ENCODE measurements around the gene CD47.

The CD47 gene

GRCh38 chr3:108046247-108046646, 44.6 kb downstream of the CD47 start:
- DNase-seq: no peak

GRCh38 chr3:108044699-108045098, 46.1 kb downstream of the CD47 start:
- no peak for DNase-seq

- no peak for DNase-seq
Observed at GRCh38 chr3:108042300-108042699, 48.5 kb downstream of the CD47 start.

- no peak for DNase-seq
Observed at GRCh38 chr3:108041253-108041652, 49.6 kb downstream of the CD47 start.

DNA sequence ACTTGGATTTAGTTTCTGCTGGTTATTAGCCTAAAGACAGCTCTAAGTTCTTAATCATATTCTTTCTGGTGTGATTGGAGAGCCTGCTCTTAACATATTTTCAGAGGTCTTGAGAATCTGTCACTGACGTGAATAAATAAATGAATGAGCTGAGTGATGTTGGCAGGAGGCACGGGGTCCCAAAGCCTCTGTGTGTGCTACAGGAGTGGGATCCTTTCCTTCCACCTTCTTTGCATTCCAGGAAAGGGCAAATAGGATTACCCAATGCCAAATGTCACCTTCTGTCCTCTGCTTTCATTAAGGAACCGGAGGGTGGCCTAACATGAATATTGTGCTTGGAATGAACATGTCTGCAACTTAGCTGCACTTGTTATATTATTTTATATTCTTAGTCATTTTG, 53.1 kb downstream of the CD47 start:
- DNase-seq: no peak

GRCh38 chr3:108036984-108037741, 53.7 kb downstream of the CD47 start:
- no peak for DNase-seq

DNA sequence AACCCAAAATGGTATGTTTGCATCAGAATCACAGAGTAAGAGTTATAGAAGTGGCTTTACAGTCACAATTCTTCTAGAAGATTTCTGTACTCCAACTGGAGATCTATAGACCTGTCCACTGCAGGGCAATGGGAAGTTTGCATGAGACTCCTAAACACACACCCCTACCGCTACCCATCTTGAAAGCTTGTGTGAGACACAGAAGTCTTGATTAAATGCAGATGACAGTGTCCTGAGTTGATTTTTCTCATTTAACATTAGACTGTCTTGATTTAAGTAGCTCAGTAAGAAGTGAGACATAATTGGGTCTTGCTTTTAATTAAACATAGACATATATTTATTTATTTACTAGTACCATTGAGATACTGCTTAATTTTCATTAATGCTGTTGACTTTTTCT, 54.4 kb downstream of the CD47 start:
- no peak for DNase-seq

GRCh38 chr3:108035751-108036150, 55.1 kb downstream of the CD47 start:
- no peak for DNase-seq

- DNase-seq: no peak
Observed at GRCh38 chr3:108031895-108032294, 58.9 kb downstream of the CD47 start.

DNA sequence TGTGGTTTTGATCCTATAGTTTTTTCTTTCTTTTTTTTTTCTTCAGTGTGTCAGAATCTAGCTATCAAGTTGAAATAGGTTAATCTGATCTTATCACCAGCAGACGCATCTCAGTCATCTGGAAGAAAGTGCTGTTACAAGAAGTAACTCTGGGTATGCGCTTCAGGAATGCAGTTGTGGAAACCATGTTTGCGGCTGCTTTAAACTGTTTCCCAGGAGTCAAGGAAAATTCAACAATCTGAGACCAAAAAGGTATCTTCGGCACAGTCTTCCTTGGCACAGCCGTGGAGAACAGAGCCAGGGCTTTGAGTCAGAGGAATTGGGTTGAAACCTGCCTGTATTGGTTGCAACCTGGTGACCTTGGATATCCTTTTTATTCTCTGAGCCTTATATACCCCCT, 59.9 kb downstream of the CD47 start:
- no peak for DNase-seq

DNA sequence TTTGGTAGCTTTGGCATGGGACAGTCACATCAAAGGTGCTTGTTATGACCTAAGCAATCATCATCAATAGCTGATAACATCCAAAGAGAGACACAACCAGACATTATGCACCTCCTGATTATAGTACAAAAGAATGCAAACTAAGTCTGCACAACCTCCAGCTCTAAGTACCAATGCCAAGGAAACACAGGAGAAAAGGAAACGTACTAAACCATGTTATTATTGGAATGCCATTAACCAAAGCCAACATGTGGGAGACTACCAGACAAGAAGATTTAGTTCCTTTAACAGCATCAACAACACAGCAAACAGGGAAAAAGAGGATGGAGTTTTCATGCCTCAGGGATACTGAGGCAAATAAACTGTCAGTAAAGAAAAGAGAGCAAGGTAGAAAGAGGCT, 61.4 kb downstream of the CD47 start:
- no peak for DNase-seq

DNA sequence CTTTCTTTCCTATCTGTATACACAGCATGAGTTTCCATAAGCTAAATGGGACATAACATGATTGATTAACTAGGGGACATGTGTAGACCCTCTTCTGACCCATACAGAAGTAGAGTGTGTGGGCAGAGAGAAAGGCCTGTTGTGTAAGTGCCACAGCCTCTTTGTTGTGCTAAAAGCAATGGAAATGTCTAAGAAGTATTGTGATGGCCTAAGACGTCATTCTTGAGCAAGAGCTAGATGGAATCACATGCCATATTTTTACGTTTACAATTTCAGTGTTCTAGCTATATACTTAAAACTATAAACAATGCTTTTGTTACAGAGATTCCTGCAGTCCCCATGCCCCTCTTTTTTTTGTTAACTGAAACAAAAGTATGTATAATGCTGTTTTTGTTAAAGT, 61.9 kb downstream of the CD47 start:
- no peak for DNase-seq

- no peak for DNase-seq
Observed at GRCh38 chr3:108025177-108025576, 65.7 kb downstream of the CD47 start.

GRCh38 chr3:108024146-108024850, 66.5 kb downstream of the CD47 start:
- DNase-seq: no peak

DNA sequence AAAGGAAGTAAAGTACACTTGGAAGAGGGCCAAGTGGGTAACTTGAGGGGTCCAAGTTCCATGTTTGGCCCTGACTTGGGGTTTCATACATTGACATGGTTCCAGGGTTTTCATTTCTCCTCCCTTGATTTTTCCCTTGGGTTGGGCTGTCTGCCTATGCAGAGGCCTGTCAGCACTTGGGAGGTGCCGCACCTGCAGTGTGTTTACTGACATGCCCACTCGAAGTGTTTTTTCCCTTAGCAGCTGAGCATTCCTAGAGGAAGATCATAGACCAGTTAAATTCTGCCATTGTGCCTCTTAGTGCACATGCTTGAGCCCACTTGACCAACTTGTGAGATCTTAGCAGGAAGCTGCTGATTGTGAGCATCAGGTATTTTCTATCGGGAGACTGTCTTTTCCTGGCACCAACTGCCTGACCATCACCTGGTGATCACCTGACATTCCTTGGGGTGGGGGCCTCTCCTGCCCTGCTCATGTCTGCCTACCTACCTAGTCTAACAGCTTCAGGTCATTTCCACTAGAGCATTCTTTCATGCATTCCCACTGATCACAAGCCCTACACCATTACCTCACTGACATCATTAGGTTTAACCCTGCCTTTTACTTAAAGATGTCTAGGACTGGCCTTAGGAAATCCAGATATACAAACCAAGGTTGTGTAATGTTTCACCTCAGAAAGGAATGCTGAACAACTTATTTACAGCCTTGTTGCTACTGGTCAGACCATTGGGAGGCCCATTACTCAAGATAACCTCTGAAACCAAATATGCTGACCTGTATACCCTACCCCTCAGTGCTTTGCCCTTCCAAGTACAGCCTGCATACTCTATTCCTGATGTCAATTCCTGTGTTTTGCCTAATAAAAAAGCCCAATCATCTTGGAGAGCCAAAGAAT, 68.3 kb downstream of the CD47 start:
- DNase-seq: no peak

DNA sequence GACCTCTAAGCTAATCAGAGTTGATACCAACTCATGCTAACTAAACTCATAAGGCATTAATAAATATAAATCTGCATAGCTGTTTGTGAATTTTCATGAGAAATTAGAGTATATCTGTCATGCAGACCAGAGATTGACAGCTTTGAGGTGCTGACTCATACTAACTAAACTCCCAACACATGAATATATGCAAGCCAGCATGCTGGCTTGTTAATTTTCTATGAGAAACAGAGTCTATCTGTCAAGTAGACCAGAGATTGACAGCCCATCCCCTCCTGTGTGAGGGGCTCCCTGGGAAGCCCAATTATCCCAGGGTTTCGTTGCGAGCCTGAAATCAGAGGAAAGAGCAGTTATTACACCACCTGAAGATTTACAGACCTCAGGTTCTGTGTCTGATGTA, 69.3 kb downstream of the CD47 start:
- no peak for DNase-seq

DNA sequence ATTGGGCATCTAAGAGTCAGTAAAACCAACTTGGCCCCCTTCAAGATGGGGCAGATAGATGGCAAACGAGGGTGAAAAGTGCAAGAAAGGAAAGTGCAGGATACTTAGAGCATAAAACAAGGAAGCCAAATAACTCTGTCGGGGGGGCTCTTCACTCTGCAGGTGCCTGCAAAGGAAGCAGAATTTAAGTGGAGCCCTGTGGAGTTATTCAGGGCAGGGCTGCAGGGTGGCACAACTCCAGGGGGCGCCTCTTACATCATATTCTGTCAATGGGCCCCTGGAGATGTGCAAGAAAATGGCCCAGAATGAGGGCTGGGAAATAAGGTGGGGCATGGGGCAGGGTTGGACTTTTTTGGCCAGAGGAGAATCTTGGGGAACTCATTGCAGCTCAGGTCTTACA, 69.7 kb downstream of the CD47 start:
- DNase-seq: no peak

GRCh38 chr3:108018552-108018951, 72.3 kb downstream of the CD47 start:
- no peak for DNase-seq

DNA sequence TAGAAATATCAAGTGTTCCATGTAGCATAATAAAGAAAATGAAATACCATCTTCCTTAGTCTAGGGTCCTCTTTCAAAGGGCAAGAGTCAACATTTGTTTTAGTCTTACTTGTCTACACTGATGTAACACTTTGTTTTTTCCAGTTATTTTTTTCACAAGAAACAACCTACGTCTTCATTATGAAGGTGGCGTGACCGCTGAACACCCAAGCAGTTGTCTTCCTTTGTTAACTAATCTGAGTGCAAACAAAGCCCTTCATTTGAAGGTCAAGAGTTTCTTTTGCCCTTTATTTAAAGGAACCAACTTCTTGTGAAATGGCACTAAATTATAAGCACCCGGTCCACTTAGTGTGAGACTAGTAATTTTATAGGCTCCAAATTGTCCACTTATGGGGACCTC, 73.2 kb downstream of the CD47 start:
- no peak for DNase-seq

GRCh38 chr3:108014943-108015342, 75.9 kb downstream of the CD47 start:
- no peak for DNase-seq

DNA sequence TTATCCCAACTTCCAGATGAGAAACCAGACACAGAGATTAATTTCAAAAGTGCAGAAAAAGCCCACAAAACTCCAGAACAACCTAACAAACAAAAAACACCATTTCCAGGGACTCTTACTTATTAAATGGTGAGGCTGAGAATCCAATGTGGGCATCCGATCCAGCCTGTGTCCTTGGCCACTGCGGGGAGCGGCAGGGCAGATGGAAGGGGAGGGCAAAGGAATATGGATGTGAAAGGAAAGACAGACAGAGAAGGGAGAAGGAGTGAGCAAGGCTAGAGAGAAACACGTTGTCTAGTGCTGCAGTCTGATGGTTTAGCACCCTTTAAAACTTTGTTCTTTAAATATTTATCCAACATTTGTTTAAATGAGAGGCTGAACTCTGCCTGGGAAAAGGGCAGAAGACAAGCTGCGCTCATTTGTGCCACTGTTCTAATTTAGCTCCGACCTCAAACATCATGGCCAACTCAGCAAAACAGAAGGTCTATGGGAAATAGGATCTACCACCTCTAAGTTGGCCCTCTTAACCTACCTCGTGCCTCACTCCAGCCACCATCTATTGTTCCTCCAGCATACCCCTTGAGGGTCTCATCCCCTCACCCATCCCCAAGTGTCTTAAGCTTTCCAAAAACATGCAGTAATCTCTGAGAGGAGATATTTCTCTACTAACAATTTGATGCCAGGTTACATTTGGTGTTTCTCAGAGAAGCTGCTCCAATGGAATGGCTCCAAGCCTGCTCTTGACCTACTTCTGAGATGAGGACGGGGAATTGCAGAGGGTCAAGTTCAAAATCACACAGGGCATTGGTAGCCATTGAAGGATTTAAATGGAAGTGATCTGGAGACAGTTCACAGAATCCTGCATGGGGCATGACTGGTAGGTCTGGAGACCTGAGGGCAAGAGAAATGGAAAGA, 77.4 kb downstream of the CD47 start:
- DNase-seq: no peak

GRCh38 chr3:108012304-108012703, 78.5 kb downstream of the CD47 start:
- DNase-seq: no peak

GRCh38 chr3:108011616-108012015, 79.2 kb downstream of the CD47 start:
- DNase-seq: no peak

Data from cerebellar nuclear complex (tissue), 1 donor.